RKO (cell line): ENCODE data around the gene MCC.

Source experiments
- DNase-seq: peaks from one replicate; pipeline ENCODE4 v3.0.0-alpha.2; 2016; ENCODE audit warnings: low spot score

MCC gene

DNA sequence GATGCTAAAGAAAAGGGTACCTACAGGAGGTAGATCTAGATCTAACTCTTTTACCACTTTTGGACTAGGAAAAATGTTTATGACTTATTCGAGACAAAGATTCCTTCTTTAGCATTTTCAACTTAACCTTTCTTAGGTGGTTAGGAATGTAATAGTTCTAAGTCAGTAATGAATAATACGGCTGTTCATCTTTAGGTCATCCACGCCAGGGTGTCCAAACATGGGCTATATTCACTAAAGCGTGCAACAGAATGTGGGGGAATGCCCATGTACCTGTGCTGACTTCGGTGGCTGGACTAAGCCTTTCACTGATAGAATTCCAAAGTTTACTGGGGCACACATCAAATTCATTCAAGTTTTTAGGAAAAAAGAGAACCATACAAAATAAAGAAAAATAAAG, 218.2 kb downstream of the MCC start:
- no peak for DNase-seq

- DNase-seq = no peak
Observed at GRCh38 chr5:113269023-113269997, 218.9 kb downstream of the MCC start.

DNA sequence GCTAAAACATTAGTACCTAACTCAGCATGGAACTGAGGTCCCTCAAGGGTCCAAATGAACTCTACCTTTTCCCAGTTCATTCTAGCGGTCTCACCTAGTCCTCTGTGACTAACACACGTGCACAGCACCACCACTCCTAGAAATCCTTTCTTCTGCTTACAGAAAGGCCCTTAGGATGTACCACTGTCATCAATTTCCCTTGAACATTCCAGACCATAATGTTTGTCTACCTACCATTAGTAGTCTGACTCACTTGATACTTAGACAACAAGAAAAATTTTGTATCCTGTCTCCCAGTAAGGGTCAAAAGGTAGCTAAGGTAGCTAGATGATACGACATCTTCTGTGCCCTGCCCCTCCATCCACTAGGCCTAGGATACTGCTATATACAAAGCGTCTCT, 220.0 kb downstream of the MCC start:
- DNase-seq = no peak

DNA sequence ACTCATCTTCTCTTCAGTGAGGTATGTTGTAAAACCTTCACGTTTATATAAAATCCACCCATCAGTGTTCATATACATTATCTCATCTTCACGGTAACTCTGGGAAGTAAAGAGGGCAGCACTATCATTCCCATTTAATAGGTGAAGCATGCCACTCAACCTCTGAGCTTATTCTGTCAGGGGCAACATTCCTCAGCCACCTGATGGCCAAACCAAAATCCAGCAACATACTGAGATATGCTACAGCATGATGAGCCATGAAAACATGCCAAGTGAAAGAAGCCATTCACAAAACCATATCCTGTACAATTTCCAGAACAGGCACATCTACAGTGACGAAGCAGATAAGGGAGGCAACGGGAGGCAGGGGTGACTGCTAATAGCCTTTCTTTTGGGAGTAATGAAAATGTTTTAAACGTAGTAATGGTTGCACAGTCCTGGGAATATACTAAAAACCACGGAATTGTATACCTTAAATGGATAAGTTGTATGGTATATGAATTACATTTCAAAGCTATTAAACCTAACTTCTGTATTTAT, 220.8 kb downstream of the MCC start:
- DNase-seq = no peak

DNA sequence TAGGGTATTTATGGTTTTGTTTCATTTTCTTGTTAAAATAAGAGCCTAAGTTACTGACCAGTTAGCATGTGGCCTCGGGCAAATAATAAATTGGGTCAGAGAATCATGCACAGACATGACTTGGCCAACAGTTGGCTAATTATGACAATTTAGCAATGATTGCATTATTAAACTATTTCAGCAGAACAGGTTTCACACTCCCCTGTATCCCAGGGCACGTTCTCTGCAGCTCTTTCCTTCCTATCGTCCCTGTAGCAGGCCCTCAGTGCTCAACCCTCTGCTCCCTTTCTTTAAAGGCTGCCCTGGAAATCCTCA, 221.4 kb downstream of the MCC start:
- DNase-seq = no peak

DNA sequence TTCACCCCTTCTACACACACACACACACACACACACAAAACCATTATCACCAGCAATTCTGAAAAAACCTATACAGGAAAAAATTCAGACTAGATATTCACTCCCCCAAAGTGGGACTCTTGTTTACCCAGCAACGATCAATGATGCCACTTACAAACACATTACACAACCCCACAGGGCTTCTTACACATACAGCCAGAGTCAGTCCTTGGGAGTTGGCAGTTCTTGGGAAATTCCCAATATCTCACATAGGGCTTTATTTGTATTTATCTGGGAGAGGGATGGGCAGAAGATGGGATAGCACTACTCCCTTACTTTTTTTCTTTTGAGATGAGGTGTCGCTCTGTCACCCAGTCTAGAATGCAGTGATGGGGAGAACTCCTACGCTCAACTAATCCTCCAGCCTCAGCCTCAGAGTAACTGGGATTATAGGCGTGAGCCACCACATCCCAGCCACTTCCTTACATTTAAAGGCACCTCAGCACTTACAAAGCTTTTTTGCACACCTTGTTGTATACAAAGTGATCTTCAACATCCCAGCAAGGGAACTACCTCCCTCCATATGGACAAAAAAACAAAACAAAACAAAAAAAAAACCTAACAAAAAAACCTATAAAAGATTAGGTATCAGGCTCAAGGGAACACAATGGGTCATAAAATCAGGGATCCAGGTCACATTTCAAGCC, 221.9 kb downstream of the MCC start:
- DNase-seq = no peak

- DNase-seq = no peak
Observed at GRCh38 chr5:113265190-113265589, 223.1 kb downstream of the MCC start.

- DNase-seq = no peak
Observed at GRCh38 chr5:113264046-113264445, 224.2 kb downstream of the MCC start.

- no peak for DNase-seq
Observed at GRCh38 chr5:113263545-113263944, 224.7 kb downstream of the MCC start.

DNA sequence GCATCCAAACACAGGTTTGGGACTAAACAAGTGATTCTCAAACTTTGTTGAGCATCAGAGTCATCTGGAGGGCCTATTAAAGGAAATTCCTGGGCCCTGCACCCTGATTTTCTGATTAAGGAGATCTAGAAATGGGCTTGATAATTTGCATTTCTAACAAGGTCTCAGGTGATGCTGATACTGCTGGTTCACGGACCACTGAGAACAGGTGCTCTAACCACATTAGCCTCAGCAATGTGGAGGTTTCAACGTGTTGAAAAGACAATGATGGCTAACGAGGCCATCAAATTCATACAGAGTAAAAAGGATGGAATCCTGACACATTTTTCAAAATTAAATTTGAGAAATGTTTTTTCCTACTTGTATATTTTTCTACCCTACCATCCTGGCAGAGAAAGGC, 225.6 kb downstream of the MCC start:
- no peak for DNase-seq

- no peak for DNase-seq
Observed at GRCh38 chr5:113259034-113259433, 229.2 kb downstream of the MCC start.

GRCh38 chr5:113257545-113257944, 230.7 kb downstream of the MCC start:
- no peak for DNase-seq

- DNase-seq = no peak
Observed at GRCh38 chr5:113256671-113257452, 231.4 kb downstream of the MCC start.

DNA sequence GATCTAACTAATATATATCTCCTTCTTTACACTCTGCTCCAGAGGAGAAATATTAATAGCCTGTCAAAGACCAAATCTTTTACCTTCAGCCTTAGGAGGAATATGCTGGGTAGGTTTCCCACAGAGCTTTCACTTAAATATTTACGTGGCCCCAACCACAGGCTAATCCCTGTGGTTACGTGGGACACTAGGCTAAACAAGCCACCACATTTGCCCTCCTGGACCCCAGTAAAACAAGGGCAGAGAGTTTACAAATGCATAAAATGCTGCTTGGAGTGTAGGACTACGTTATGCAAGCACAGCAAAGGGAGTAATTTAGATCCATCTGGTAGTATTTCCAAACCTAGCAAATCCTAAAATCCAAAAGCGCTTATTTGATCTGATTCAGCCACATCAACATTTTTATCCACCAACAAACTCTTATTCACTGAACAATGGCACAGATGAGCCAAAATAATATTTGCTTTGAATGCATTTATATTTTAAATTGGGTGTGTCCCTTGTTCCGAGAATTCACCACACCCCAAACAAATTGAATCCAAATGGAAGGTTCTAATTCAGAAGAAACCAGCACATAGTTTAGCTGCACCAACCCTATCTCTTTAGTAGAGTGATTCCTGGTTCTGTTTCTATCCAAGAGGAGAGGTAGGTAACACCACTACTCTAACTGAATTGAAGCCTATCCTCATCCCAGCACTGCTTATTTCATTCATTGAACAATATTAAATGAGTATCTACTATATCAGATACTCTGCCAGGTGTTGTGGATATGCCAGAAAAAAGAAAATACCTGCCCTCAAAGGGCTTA, 232.5 kb downstream of the MCC start:
- DNase-seq = no peak

DNA sequence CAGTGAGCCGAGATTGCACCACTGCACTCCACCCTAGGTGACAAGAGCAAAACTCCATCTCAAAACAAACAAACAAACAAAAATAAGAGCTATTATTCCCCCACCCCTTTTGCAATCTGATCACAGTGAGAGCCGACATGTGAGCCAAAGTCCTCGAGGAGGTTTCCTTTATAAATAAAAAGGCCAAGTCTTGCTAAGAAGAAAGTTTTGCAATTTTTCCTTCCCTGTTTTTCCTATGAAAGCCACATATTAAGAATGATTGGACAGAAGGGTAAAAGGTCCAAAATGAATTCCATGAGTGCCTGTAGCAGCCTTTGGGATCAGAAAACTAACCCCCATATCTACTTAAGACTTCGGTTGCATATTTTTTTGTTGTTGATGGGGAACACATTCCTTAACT, 233.1 kb downstream of the MCC start:
- DNase-seq = no peak

GRCh38 chr5:113253037-113253436, 235.2 kb downstream of the MCC start:
- no peak for DNase-seq

DNA sequence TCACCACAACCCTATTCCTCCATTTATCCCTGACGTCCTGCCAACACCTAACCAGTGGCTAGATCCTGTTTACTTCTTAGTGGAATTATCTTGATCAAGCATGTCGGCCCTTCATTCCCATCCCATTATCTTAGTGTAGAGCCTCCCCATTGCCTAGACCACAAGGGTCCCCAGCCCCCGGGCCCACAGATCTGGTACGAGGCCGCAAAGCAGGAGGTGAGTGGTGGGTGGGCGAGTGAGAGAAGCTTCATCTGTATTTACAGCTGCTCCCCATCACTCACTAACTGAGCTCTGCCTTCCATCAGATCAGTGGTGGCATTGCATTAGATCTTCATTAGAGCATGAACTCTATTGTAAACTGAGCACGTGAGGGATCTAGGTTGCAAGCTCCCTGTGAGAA, 236.2 kb downstream of the MCC start:
- DNase-seq = no peak

DNA sequence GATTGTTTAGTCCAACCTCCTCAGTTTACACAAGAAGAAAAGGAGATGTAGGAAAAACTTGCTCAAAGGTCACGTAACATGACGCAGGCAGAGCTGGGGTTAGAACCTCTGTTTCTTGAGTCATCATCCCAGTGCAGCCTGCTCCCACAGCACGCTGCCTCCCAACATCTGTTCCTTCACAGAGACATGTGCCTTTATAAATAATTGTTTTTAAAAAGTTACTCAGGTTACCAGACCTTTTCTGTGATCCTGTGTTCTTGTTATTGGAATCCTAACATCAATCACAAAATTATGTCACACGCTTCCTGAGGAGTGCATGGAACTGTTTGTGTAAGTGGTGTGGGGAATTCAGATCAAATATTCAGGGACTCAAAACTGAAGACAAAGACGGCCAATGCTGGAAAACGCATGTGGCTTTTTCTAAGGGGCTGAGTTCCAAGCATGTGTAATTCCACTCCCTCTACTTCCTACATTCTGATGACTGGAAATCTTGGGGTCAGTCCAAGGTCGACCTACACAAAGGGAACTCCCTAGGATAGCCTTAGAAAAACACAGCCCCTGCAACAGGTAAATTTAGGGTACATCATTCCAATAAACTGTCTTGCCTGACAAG, 237.8 kb downstream of the MCC start:
- no peak for DNase-seq

DNA sequence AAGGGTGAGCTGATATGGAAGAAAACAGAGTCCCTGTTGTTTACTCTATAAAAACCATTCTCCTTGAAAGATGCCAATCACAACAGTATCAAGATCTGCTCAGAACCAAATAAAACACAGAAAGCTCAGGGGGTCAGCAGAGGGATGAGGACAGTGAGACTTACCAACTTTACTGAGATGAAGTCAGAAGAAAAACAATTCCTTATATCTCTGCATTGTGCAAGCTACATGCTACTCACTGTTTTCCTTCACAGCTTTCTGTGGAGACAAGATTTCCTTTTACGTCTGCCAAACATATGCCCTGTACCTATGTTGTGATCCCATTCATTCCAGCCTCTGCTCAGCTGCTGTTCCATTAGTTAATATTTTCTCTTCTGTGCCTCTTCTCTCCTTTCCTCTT, 239.0 kb downstream of the MCC start:
- DNase-seq = no peak

DNA sequence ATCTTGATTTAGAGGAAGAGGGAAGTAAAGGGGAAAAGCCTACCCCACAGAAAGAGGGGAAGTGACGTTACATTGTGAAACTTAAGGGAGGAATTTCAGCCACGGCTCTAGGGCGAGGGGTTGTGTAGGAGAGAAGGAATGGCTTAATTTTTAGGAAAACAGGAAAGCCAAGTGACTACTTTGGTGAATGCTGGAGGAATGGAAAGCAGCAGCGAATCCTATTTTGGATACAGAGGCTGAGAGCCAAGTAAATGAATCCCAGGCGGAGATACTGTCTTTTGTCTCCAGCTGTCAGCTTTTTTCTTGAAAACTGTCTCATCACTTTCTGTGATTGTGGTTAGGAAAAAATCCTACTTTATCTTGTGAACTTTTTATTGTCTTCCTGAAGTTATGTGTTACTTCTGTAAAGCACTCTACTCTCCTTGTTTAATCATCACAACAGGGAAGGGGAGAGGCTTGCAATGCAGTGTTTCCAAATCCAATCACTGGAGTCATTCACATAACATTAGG, 241.8 kb downstream of the MCC start:
- no peak for DNase-seq
